Activated CD4-positive, CD25-positive, alpha-beta regulatory T cell treated with anti-CD3 and anti-CD28 coated beads, Interleukin-2, amount 50 U/mL, for 16 hours (primary cell): Measurements from ENCODE around the gene RABL3.
"Not testable (repeated sequence)": the region's sequence is repeated elsewhere in the genome, so short reads cannot be mapped to it uniquely, and the experiment has no call there.

Experiments
- DNase-seq: peaks from one replicate; pipeline ENCODE4 v3.0.0-alpha.2; 2020; ENCODE audit warnings: low read depth, low spot score

RABL3 gene

GRCh38 chr3:120646771-120647432 is 95.4 kb downstream of the RABL3 start:
- no peak for DNase-seq

GRCh38 chr3:120645083-120645845 is 97.1 kb downstream of the RABL3 start:
- no peak for DNase-seq

GRCh38 chr3:120642368-120642948 is 99.9 kb downstream of the RABL3 start:
- DNase-seq = no peak

- no peak for DNase-seq
Measured at GRCh38 chr3:120641696-120642246, 100.5 kb downstream of the RABL3 start.

- DNase-seq = no peak
Measured at GRCh38 chr3:120640231-120640630, 102.1 kb downstream of the RABL3 start.

- DNase-seq = not testable (repeated sequence)
Measured at GRCh38 chr3:120638820-120639219, 103.5 kb downstream of the RABL3 start.

- no peak for DNase-seq
Measured at GRCh38 chr3:120637851-120638559, 104.3 kb downstream of the RABL3 start.

- no peak for DNase-seq
Measured at GRCh38 chr3:120636795-120637401, 105.4 kb downstream of the RABL3 start.
